GM12873 (cell line): ENCODE measurements around the gene CLEC16A.

Experiments
- CTCF ChIP-seq: IDR thresholded peaks from 2 replicates; pipeline ENCODE4 v1.5.1; 2012; ENCODE audit warnings: low read depth, mild to moderate bottlenecking, moderate library complexity, low read length, control low read depth; ENCODE audit not compliant: insufficient read depth; ENCODE audit errors: missing control alignments

Gene CLEC16A

GRCh38 chr16:11219178-11219577, 274.8 kb downstream of the CLEC16A start:
- TF ChIP-seq CTCF: no peak

GRCh38 chr16:11224096-11224893, 279.9 kb downstream of the CLEC16A start:
- no peak for TF ChIP-seq CTCF

GRCh38 chr16:11224894-11225676, 280.7 kb downstream of the CLEC16A start:
- peak; percentile 17 for TF ChIP-seq CTCF

GRCh38 chr16:11225677-11226549, 281.5 kb downstream of the CLEC16A start:
- TF ChIP-seq CTCF: no peak

GRCh38 chr16:11229432-11229831, 285.1 kb downstream of the CLEC16A start:
- no peak for TF ChIP-seq CTCF

GRCh38 chr16:11229906-11230305, 285.5 kb downstream of the CLEC16A start:
- TF ChIP-seq CTCF: no peak
